Mononuclear cell (primary cell): Measurements from ENCODE around the gene IGSF9B. TPM values are rescaled to one million over a fixed set of nuclear protein-coding genes. Genes with fewer than 3 reads are reported as not detected.
"Not testable (repeated sequence)": the region's sequence is repeated elsewhere in the genome, so short reads cannot be mapped to it uniquely, and the experiment has no call there.

Source experiments
- H3K27me3 ChIP-seq: 2 replicates; pipeline ENCODE4 v1.6.0; 2011; ENCODE audit warnings: low read length, control low read depth; ENCODE audit not compliant: insufficient read depth
- H3K4me1 ChIP-seq: 2 replicates; pipeline ENCODE4 v1.5.1; 2011; ENCODE audit warnings: mild to moderate bottlenecking, low read length, control low read depth; ENCODE audit not compliant: insufficient read depth
- H3K4me3 ChIP-seq: 2 replicates; pipeline ENCODE4 v1.5.1; 2011; ENCODE audit warnings: mild to moderate bottlenecking, low read length, moderate library complexity
- H3K9me3 ChIP-seq: 2 replicates; pipeline ENCODE4 v1.5.1; 2011; ENCODE audit warnings: low read depth, mild to moderate bottlenecking, control low read depth, low read length
- total RNA-seq: library from RNA; depleted of rRNA; stranded (reverse); fragments of >200 nt; gene quantifications from one replicate; pipeline ENCODE4 v1.2.3, GENCODE V29; 2012

IGSF9B gene
- 4.3 TPM for total RNA-seq

- Histone ChIP-seq H3K4me3 (peak within 1 kb of the TSS; percentile 44), H3K27me3 (peaks cover 32% of the 10 kb centered on the region), H3K4me1 (peaks cover 13% of the 10 kb centered on the region), H3K9me3 (no peaks in the 10 kb centered on the region)
Observed at GRCh38 chr11:133956650-133957633, at the start of gene IGSF9B. Gene IGSF9B (minus strand): TSS chr11:133956968. CDS start chr11:133956754, 214 bp downstream.

GRCh38 chr11:134004496-134005172, 47.9 kb upstream of the IGSF9B start:
- H3K27me3 ChIP-seq = no peaks in the 10 kb centered on the region
- H3K9me3 ChIP-seq = no peaks in the 10 kb centered on the region
- no peak overlapping the region for H3K4me3 ChIP-seq
- H3K4me1 ChIP-seq = no peaks in the 10 kb centered on the region

GRCh38 chr11:134003792-134004495, 47.2 kb upstream of the IGSF9B start:
- no peaks in the 10 kb centered on the region for H3K4me1 ChIP-seq
- H3K27me3 ChIP-seq = no peaks in the 10 kb centered on the region
- H3K9me3 ChIP-seq = no peaks in the 10 kb centered on the region
- no peak overlapping the region for H3K4me3 ChIP-seq

- H3K4me1 ChIP-seq, H3K4me3 ChIP-seq, H3K27me3 ChIP-seq, H3K9me3 ChIP-seq: not testable (repeated sequence)
Observed at GRCh38 chr11:134002819-134003218, 46.1 kb upstream of the IGSF9B start.

GRCh38 chr11:134002338-134002737, 45.6 kb upstream of the IGSF9B start:
- not testable (repeated sequence) for H3K4me3 ChIP-seq, H3K27me3 ChIP-seq, H3K4me1 ChIP-seq, H3K9me3 ChIP-seq

GRCh38 chr11:134001596-134001995, 44.8 kb upstream of the IGSF9B start:
- H3K9me3 ChIP-seq = no peaks in the 10 kb centered on the region
- no peaks in the 10 kb centered on the region for H3K4me1 ChIP-seq
- H3K27me3 ChIP-seq = no peaks in the 10 kb centered on the region
- no peak overlapping the region for H3K4me3 ChIP-seq

- no peaks in the 10 kb centered on the region for H3K4me1 ChIP-seq
- no peak overlapping the region for H3K4me3 ChIP-seq
- no peaks in the 10 kb centered on the region for H3K27me3 ChIP-seq
- no peaks in the 10 kb centered on the region for H3K9me3 ChIP-seq
Observed at GRCh38 chr11:134001088-134001487, 44.3 kb upstream of the IGSF9B start.

- Histone ChIP-seq H3K9me3 (no peaks in the 10 kb centered on the region), H3K27me3 (no peaks in the 10 kb centered on the region), H3K4me3 (no peak overlapping the region), H3K4me1 (no peaks in the 10 kb centered on the region)
Observed at GRCh38 chr11:133999355-133999754, 42.6 kb upstream of the IGSF9B start.

GRCh38 chr11:133997554-133997953, 40.8 kb upstream of the IGSF9B start:
- Histone ChIP-seq H3K27me3 (no peaks in the 10 kb centered on the region), H3K4me1 (no peaks in the 10 kb centered on the region)

GRCh38 chr11:133996671-133997070, 39.9 kb upstream of the IGSF9B start:
- no peaks in the 10 kb centered on the region for H3K9me3 ChIP-seq
- H3K27me3 ChIP-seq = no peaks in the 10 kb centered on the region
- no peak overlapping the region for H3K4me3 ChIP-seq
- no peaks in the 10 kb centered on the region for H3K4me1 ChIP-seq

More at GRCh38 chr11:133997554-133997953, 40.8 kb upstream of the IGSF9B start:
- H3K4me3 ChIP-seq = no peak overlapping the region
- H3K9me3 ChIP-seq = no peaks in the 10 kb centered on the region

- H3K9me3 ChIP-seq = no peaks in the 10 kb centered on the region
- no peak overlapping the region for H3K4me3 ChIP-seq
- no peaks in the 10 kb centered on the region for H3K4me1 ChIP-seq
- no peaks in the 10 kb centered on the region for H3K27me3 ChIP-seq
Observed at GRCh38 chr11:133995066-133995465, 38.3 kb upstream of the IGSF9B start.

GRCh38 chr11:133993921-133994320, 37.2 kb upstream of the IGSF9B start:
- H3K9me3 ChIP-seq = no peaks in the 10 kb centered on the region
- no peaks in the 10 kb centered on the region for H3K4me1 ChIP-seq
- no peak overlapping the region for H3K4me3 ChIP-seq
- H3K27me3 ChIP-seq = no peaks in the 10 kb centered on the region

GRCh38 chr11:133993107-133993506, 36.3 kb upstream of the IGSF9B start:
- Histone ChIP-seq H3K27me3 (no peaks in the 10 kb centered on the region), H3K9me3 (no peaks in the 10 kb centered on the region), H3K4me1 (no peaks in the 10 kb centered on the region), H3K4me3 (no peak overlapping the region)

GRCh38 chr11:133992121-133992520, 35.4 kb upstream of the IGSF9B start:
- Histone ChIP-seq H3K9me3 (no peaks in the 10 kb centered on the region), H3K4me1 (no peaks in the 10 kb centered on the region), H3K4me3 (no peak overlapping the region), H3K27me3 (no peaks in the 10 kb centered on the region)

GRCh38 chr11:133991101-133991500, 34.3 kb upstream of the IGSF9B start:
- Histone ChIP-seq H3K4me1 (no peaks in the 10 kb centered on the region), H3K27me3 (no peaks in the 10 kb centered on the region), H3K9me3 (no peaks in the 10 kb centered on the region), H3K4me3 (no peak overlapping the region)
